NOMO-1 (cell line): ENCODE measurements around the gene LIPE.

Experiments used
- DNase-seq, 2 experiments: peaks; one replicate each; lab custom pipeline; 2025; ENCODE audit not compliant: unreplicated experiment in 2 of 2; lab: John Stamatoyannopoulos, UW

LIPE gene

GRCh38 chr19:42360787-42361544 lies 66.2 kb downstream of the LIPE start:
- DNase-seq: no peak

GRCh38 chr19:42357290-42357689 lies 69.9 kb downstream of the LIPE start:
- DNase-seq: no peak

- no peak for DNase-seq
Observed at GRCh38 chr19:42356686-42357085, 70.5 kb downstream of the LIPE start.

- no peak for DNase-seq
Observed at GRCh38 chr19:42355896-42356295, 71.3 kb downstream of the LIPE start.

- DNase-seq: no peak
Observed at GRCh38 chr19:42353341-42354015, 73.7 kb downstream of the LIPE start.

- no peak for DNase-seq
Observed at GRCh38 chr19:42352301-42353259, 74.6 kb downstream of the LIPE start.
